HepG2 (cell line): Measurements from ENCODE around the gene ARFGAP1. TPM values are rescaled to one million over a fixed set of nuclear protein-coding genes. Genes with fewer than 3 reads are reported as not detected.

ENCODE experiments used
- ARNT2 ChIP-seq: sonication (generic); formaldehyde crosslinking; IDR thresholded peaks from 2 replicates; pipeline ENCODE4 v1.8.0; 2022; ENCODE audit warnings: mild to moderate bottlenecking, low read depth, missing genetic modification reagents, moderate library complexity
- ATF6 ChIP-seq: sonication (generic); formaldehyde crosslinking; conservative IDR thresholded peaks from 2 replicates; pipeline ENCODE4 v1.4.0; 2020; ENCODE audit warnings: missing genetic modification reagents
- CENPX ChIP-seq: sonication (generic); formaldehyde crosslinking; IDR thresholded peaks from 2 replicates; pipeline ENCODE4 v1.9.0; 2021; ENCODE audit warnings: mild to moderate bottlenecking, missing genetic modification reagents, moderate library complexity
- ETV6 ChIP-seq: sonication (generic); formaldehyde crosslinking; conservative IDR thresholded peaks from 2 replicates; pipeline ENCODE4 v1.4.0; 2020; ENCODE audit warnings: missing genetic modification reagents
- GPBP1L1 ChIP-seq: sonication (generic); formaldehyde crosslinking; IDR thresholded peaks from 2 replicates; pipeline ENCODE4 v1.5.0; 2020; ENCODE audit warnings: mild to moderate bottlenecking, missing genetic modification reagents
- JDP2 ChIP-seq: sonication (generic); formaldehyde crosslinking; IDR thresholded peaks from 2 replicates; pipeline ENCODE4 v1.8.1; 2022; ENCODE audit warnings: missing genetic modification reagents, borderline replicate concordance
- NBN ChIP-seq: fragments of 450-650 bp; conservative IDR thresholded peaks from 2 replicates; pipeline ENCODE4 v1.6.1; 2017
- PRDM10 ChIP-seq: sonication (generic); formaldehyde crosslinking; IDR thresholded peaks from 2 replicates; pipeline ENCODE4 v1.4.0; 2020; ENCODE audit warnings: low read depth, missing genetic modification reagents
- ZBTB44 ChIP-seq: sonication (generic); formaldehyde crosslinking; IDR thresholded peaks from 2 replicates; pipeline ENCODE4 v1.4.0; 2020; ENCODE audit warnings: missing genetic modification reagents
- ZFAT ChIP-seq: sonication (generic); formaldehyde crosslinking; conservative IDR thresholded peaks from 2 replicates; pipeline ENCODE4 v1.8.1; 2023; ENCODE audit warnings: missing genetic modification reagents, inconsistent platforms
- ZNF343 ChIP-seq: sonication (generic); formaldehyde crosslinking; IDR thresholded peaks from 2 replicates; pipeline ENCODE4 v1.4.0; 2020; ENCODE audit warnings: mild to moderate bottlenecking, missing genetic modification reagents
- ZNF574 ChIP-seq: sonication (generic); formaldehyde crosslinking; IDR thresholded peaks from 2 replicates; pipeline ENCODE4 v1.4.0; 2020; ENCODE audit warnings: missing genetic modification reagents
- ZNF629 ChIP-seq: sonication (generic); formaldehyde crosslinking; conservative IDR thresholded peaks from 2 replicates; pipeline ENCODE4 v1.5.0; 2020; ENCODE audit warnings: missing genetic modification reagents
- ZNF777 ChIP-seq: sonication (generic); formaldehyde crosslinking; IDR thresholded peaks from 2 replicates; pipeline ENCODE4 v1.4.0; 2020; ENCODE audit warnings: missing genetic modification reagents
- ZNF790 ChIP-seq: sonication (generic); formaldehyde crosslinking; IDR thresholded peaks from 2 replicates; pipeline ENCODE4 v1.8.0; 2022; ENCODE audit warnings: missing genetic modification reagents, mild to moderate bottlenecking, borderline replicate concordance
- polyA plus RNA-seq, 8 experiments: library from polyadenylated mRNA; depleted of rRNA in 3 of 8; stranded (reverse) in 7 of 8; unstranded in 1 of 8; fragments of >200 nt; fragmentation: Illumina TruSeq in 4 of 8; extraction: Trizol in 4 of 8; gene quantifications; 2 replicates each; pipeline versions ENCODE4 v1.2.1 to v1.2.3, GENCODE V29; 2011 to 2016; ENCODE audit warnings: low read depth in 4 of 8, missing spikeins in 1 of 8, mixed read lengths in 1 of 8; ENCODE audit not compliant: insufficient read depth in 1 of 8
- total RNA-seq, 5 experiments: library from RNA; depleted of rRNA; stranded (reverse); fragments of >200 nt; fragmentation: Illumina TruSeq; extraction: Trizol; gene quantifications; 2 replicates each; pipeline ENCODE4 v1.2.3, GENCODE V29; 2016; ENCODE audit warnings: low read depth in 1 of 5

ARFGAP1 gene
- total and polyA plus RNA-seq, 2 of the 13 experiments (the other 11 are each of a cell fraction or from before 2014, with no cell fraction given) = 132 TPM

- TF ChIP-seq ZBTB44 (CRISPR knock-in tag) = no peak
- TF ChIP-seq ZNF343 (CRISPR knock-in tag) = 0 out of 2 replicates have a peak, but pooled peaks have one; percentile 8
- TF ChIP-seq NBN = no peak
- TF ChIP-seq PRDM10 = peak; percentile 68
- TF ChIP-seq ZNF777 (CRISPR knock-in tag) = peak; percentile 55; the same call in 1 of the 2 replicates
- TF ChIP-seq JDP2 = no peak
- TF ChIP-seq ARNT2 (CRISPR knock-in tag) = peak; percentile 64; the same call in 1 of the 2 replicates
- no peak for TF ChIP-seq ATF6 (CRISPR knock-in tag)
- TF ChIP-seq ZFAT = no peak
- TF ChIP-seq GPBP1L1 (CRISPR knock-in tag) = no peak
- TF ChIP-seq ETV6 (CRISPR knock-in tag) = no peak; the same call in 1 of the 2 replicates
- TF ChIP-seq ZNF574 = no peak
- TF ChIP-seq ZNF629 (CRISPR knock-in tag) = no peak; the same call in 1 of the 2 replicates
- no peak for TF ChIP-seq ZNF790 (CRISPR knock-in tag)
- TF ChIP-seq CENPX (CRISPR knock-in tag) = no peak
Observed at GRCh38 chr20:63290677-63291472, 18.3 kb downstream of the ARFGAP1 start (continued).
